Right cardiac atrium (tissue), 5 donors: ENCODE measurements around the gene GAB2. TPM values are rescaled to one million over a fixed set of nuclear protein-coding genes. Genes with fewer than 3 reads are reported as not detected.

Experiments
- ATAC-seq, 2 donors: fragments of 200-7000 bp; cut with Tn5 transposase; one replicate each; pipeline versions ENCODE4 v1.8.0 to v1.9.1; 2020; ENCODE audit warnings: moderate library complexity in 2 of 2, mild to moderate bottlenecking in 1 of 2
- DNase-seq, 3 donors: peaks; one replicate each; pipeline ENCODE4 v3.0.0-alpha.2; 2020
- H3K27ac ChIP-seq: one replicate; pipeline ENCODE4 v1.5.1; 2013; ENCODE audit warnings: mild to moderate bottlenecking, low read length, control low read depth, moderate library complexity
- H3K27me3 ChIP-seq: one replicate; pipeline ENCODE4 v1.6.1; 2013; ENCODE audit not compliant: control insufficient read depth, insufficient read depth
- H3K4me1 ChIP-seq: one replicate; pipeline ENCODE4 v1.6.1; 2013; ENCODE audit warnings: low read length; ENCODE audit not compliant: control insufficient read depth, insufficient read depth
- H3K4me3 ChIP-seq: one replicate; pipeline ENCODE4 v1.5.1; 2013; ENCODE audit warnings: low read length, control low read depth
- H3K9me3 ChIP-seq: one replicate; pipeline ENCODE4 v1.6.1; 2013; ENCODE audit warnings: low read length; ENCODE audit not compliant: control insufficient read depth
- WGBS: extraction: QIAGEN DNeasy Blood & Tissue Kit; methylation state at CpG from one replicate; pipeline ENCODE4 v1.1.7; 2013; 5-methylcytosine and 5-hydroxymethylcytosine counted together
- intact Hi-C, 4 donors: fragments of 100-400 bp; cut with DNase I; formaldehyde crosslinking; loops; one replicate each; pipeline versions ENCODE4 v1.11.0 to v1.14.0; 2022 to 2023
- polyA plus RNA-seq: library from polyadenylated mRNA; stranded (reverse); fragments of 200-250 nt; gene quantifications from one replicate; pipeline ENCODE4 v1.2.3, GENCODE V29; 2013
- total RNA-seq, 4 donors: library from RNA; stranded (reverse); fragmentation: NEBNext Ultra II Directional; extraction: Animal tissue kit (Norgen Biotek cat#: 25700); gene quantifications; one replicate each; pipeline ENCODE4 v1.2.1, GENCODE V29; 2021
- donor health status: healthy with polysubstance abuse.
- donor health status: DM: no; HTN: yes; CAD: no.
- donor health status: DM: no; HTN: no; CAD: no.
- donor health status: DM: no; HTN: yes; CAD: no; lungs with severe emphysema.
- donor health status: DM: yes; HTN: yes; CAD: no.

GAB2 gene
- total and polyA plus RNA-seq, 5 donors, result 7.5 to 37.3 (median 23.4) TPM

- Histone ChIP-seq H3K4me1 (no peaks in the 10 kb centered on the region), H3K4me3 (no peak overlapping the region), H3K27me3 (no peaks in the 10 kb centered on the region), H3K27ac (peak overlapping the region; percentile 32), H3K9me3 (no peaks in the 10 kb centered on the region)
- ATAC-seq (no peak), DNase-seq (no peak)
- WGBS, result 64% methylated on average over 11 of the region's 11 CpGs
- intact Hi-C loops, result loop anchor here in 3 of 4 donors (10.0 kb wide), 1 partner anchor 137 kb away; no protein-coding TSS in a partner anchor
Observed at GRCh38 chr11:78427615-78428265, 10.1 kb upstream of the GAB2 start.

- intact Hi-C loops, result loop anchor here in 3 of 4 donors (10.0 kb wide), 1 partner anchor 138 kb away; no protein-coding TSS in a partner anchor
- no peak overlapping the region for H3K4me3 ChIP-seq
- no peak for DNase-seq
- no peaks in the 10 kb centered on the region for H3K9me3 ChIP-seq
- 93% methylated on average over 1 of the region's 1 CpG for WGBS
- no peak overlapping the region for H3K27ac ChIP-seq
- no peaks in the 10 kb centered on the region for H3K27me3 ChIP-seq
- H3K4me1 ChIP-seq, result no peaks in the 10 kb centered on the region
- no peak for ATAC-seq
Observed at GRCh38 chr11:78426845-78427244, 9.2 kb upstream of the GAB2 start.

DNA sequence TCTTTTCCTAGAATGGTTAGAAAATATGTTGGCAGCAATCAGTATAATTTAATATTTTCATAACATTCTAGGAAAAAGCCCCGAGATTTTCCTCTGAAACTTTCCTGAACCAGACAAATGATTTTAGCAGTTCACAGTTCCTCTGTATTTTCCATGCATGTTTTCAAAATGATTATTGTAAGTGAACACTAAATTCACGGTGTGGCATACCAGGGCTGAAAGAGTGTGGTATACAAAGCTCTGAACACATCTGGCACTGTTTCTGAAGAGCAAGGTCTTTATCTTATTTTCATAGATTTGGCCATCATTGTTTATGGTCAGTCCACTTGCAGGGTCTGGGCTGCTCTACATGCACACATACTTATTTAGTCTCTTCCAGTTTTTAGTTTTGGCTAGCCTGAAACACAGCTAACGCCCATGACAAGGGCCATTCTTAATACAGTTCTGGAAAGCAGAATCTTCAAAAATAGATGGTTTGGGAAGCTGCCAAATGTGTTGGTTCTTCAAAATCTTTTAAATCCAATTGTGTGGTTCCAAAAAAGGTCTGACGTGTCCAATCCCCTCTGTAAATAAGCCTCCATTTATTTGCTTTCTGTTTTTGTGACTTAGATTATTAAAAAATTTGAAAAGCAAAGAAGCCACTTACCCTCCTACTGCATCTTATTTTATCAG, 7.9 kb upstream of the GAB2 start:
- WGBS, result 42% methylated on average over 4 of the region's 4 CpGs
- Histone ChIP-seq H3K27ac (no peak overlapping the region), H3K4me3 (no peak overlapping the region), H3K4me1 (no peaks in the 10 kb centered on the region), H3K27me3 (no peaks in the 10 kb centered on the region), H3K9me3 (no peaks in the 10 kb centered on the region)
- no peak for ATAC-seq
- DNase-seq, result no peak
- intact Hi-C loops, result loop anchor here in 3 of 4 donors (10.0 kb wide), 1 partner anchor 139 kb away; no protein-coding TSS in a partner anchor

DNA sequence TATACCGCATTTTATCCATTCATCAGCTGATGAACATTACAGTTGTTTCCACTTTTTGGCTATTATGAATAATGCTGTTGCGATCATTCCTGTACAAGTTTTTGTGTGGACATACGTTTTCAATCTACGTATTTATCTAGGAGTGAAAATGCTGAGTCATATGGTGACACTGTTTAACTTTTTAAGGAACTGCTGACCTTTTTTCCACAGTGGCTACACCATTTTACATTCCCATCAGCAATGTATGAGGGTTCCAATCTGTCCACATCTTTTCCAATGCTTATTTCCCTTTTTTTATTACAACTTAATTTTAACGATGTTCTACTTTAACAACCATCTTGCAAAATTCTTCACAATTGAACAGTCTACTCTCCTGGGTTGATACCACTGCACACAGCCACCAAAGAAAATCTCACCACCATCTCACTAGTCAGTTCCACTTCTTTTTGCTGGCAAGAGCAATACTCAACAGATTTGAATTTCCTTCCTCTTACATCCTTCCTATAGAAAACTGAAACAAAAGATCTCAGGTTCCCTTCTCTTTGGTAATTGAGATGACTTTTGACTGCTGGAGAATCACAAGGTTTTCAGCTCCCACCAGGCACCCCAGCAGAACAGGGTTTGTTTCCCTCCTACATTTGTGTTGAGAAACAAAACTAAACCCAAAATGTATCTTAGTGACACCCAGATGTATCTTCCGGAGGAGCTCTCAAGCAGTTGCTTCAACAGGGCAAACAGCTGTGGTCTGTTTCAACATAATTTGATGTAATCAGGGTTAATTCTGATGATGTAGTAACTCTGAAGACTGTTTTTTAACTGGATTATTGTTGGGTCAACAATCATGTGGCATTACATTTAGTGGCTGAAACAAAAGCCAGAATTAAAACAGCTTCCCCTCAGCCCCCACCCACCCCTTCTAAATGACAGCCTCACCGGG, 7.0 kb upstream of the GAB2 start:
- ATAC-seq (no peak), DNase-seq (no peak)
- no peak overlapping the region for H3K27ac ChIP-seq
- WGBS, result 67% methylated on average over 7 of the region's 7 CpGs
- no peaks in the 10 kb centered on the region for H3K27me3 ChIP-seq
- no peaks in the 10 kb centered on the region for H3K4me1 ChIP-seq
- no peak overlapping the region for H3K4me3 ChIP-seq
- H3K9me3 ChIP-seq, result no peaks in the 10 kb centered on the region
- intact Hi-C loops, result loop anchor here in 3 of 4 donors (5.0 to 10.0 kb wide), 2 partner anchors 140 to 197 kb away; no protein-coding TSS in a partner anchor

DNA sequence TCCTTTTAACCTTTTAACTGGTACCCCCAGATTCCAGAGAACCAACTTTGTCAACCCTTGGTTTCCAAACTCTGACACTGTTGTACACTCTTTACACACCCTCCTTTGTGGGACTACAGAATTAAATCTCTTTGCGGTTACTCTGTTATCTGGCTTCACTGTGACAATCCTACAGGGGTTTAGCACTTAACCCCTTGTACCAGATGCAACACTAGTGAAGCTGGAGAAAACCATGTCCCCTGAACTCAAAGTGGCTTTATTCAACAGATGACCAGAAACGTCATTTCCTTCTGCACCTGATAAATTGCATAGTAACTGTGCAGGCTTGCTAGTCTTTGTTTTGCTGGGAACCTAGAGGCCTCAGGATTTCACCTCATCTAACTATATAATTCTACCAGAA, 5.6 kb upstream of the GAB2 start:
- Histone ChIP-seq H3K4me1 (peaks cover 3% of the 10 kb centered on the region), H3K9me3 (no peaks in the 10 kb centered on the region), H3K4me3 (no peak overlapping the region), H3K27ac (no peak overlapping the region), H3K27me3 (no peaks in the 10 kb centered on the region)
- 53% methylated on average over 2 of the region's 2 CpGs for WGBS
- DNase-seq (no peak), ATAC-seq (no peak)
- intact Hi-C loops, result loop anchor here in 3 of 4 donors (5.0 to 10.0 kb wide), 2 partner anchors 142 to 196 kb away; no protein-coding TSS in a partner anchor

GRCh38 chr11:78420796-78421209, 3.2 kb upstream of the GAB2 start:
- DNase-seq (peak; percentile 81 to 83 (median 81)), ATAC-seq (no peak)
- Histone ChIP-seq H3K4me1 (peaks cover 3% of the 10 kb centered on the region), H3K27ac (no peak overlapping the region), H3K27me3 (no peaks in the 10 kb centered on the region), H3K9me3 (no peaks in the 10 kb centered on the region), H3K4me3 (no peak overlapping the region)
- intact Hi-C loops, result loop anchor here in 3 of 4 donors (5.0 to 10.0 kb wide), 2 partner anchors 144 to 194 kb away; no protein-coding TSS in a partner anchor
- 21% methylated on average over 9 of the region's 9 CpGs for WGBS

- no peaks in the 10 kb centered on the region for H3K27me3 ChIP-seq
- peak overlapping the region; percentile 7 for H3K27ac ChIP-seq
- H3K4me1 ChIP-seq, result peaks cover 6% of the 10 kb centered on the region
- intact Hi-C loops, result loop anchor here in 3 of 4 donors (5.0 to 10.0 kb wide), 2 partner anchors 144 to 193 kb away; no protein-coding TSS in a partner anchor
- no peaks in the 10 kb centered on the region for H3K9me3 ChIP-seq
- WGBS, result 10% methylated on average over 9 of the region's 9 CpGs
- DNase-seq, result peak; percentile 83 to 94 (median 90)
- peak; percentile 64 for ATAC-seq
- H3K4me3 ChIP-seq, result no peak overlapping the region
Observed at GRCh38 chr11:78420255-78420764, 2.7 kb upstream of the GAB2 start.

DNA sequence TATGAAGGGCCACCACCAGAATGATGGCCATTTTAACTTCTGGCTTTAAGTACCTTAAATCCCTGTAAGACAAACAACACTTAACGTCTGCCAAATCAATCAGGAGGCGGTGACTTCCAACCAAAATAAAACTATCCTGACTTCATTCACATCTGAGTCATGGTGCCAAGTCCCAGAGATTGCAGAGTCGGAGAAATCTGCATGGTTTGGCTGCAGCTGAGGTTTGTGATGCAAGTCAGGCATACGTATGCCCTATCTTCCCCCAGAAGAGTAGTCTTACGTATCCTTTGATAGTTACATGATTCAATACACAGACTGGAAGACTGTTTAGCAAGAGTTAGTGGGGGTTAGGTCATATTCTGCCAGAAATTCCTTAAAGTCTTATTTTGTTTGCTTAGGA, 1.7 kb upstream of the GAB2 start:
- Histone ChIP-seq H3K4me1 (peaks cover 6% of the 10 kb centered on the region), H3K9me3 (no peaks in the 10 kb centered on the region), H3K4me3 (no peak overlapping the region), H3K27ac (peak overlapping the region; percentile 57), H3K27me3 (no peaks in the 10 kb centered on the region)
- intact Hi-C loops, result loop anchor here (5.0 to 10.0 kb wide), 7 partner anchors 75 to 275 kb away; no protein-coding TSS in a partner anchor
- 10% methylated on average over 5 of the region's 5 CpGs for WGBS
- peak; percentile 53 to 62 for ATAC-seq
- DNase-seq, result peak; percentile 71 to 81 (median 80)

- Histone ChIP-seq H3K27me3 (no peaks in the 10 kb centered on the region), H3K27ac (peak overlapping the region; percentile 57), H3K9me3 (no peaks in the 10 kb centered on the region), H3K4me1 (peaks cover 6% of the 10 kb centered on the region), H3K4me3 (peak overlapping the region; percentile 99)
- ATAC-seq, result no peak
- WGBS, result 31% methylated on average over 11 of the region's 11 CpGs
- DNase-seq, result no peak
- intact Hi-C loops, result loop anchor here (5.0 to 10.0 kb wide), 7 partner anchors 74 to 274 kb away; no protein-coding TSS in a partner anchor
Observed at GRCh38 chr11:78418584-78419211, 1.1 kb upstream of the GAB2 start.
